Measurements from ENCODE around the gene CHCHD6.

CHCHD6 gene

GRCh38 chr3:126747768-126748167 lies 43.7 kb downstream of the CHCHD6 start:
- Histone ChIP-seq H3K9me3 (ENCODE audit: low read length) (no peaks in the 10 kb centered on the region), H2AFZ (ENCODE audit: low read depth, low read length) (no peak overlapping the region), H3K4me1 (ENCODE audit: insufficient read depth, low read length) (peaks cover 26% of the 10 kb centered on the region), H3K36me3 (ENCODE audit: insufficient read depth, low read length) (no peaks in the 10 kb centered on the region), H3K4me3 (ENCODE audit: low read length) (no peak overlapping the region), H3K27me3 (ENCODE audit: insufficient read depth, low read length) (no peaks in the 10 kb centered on the region)

DNA sequence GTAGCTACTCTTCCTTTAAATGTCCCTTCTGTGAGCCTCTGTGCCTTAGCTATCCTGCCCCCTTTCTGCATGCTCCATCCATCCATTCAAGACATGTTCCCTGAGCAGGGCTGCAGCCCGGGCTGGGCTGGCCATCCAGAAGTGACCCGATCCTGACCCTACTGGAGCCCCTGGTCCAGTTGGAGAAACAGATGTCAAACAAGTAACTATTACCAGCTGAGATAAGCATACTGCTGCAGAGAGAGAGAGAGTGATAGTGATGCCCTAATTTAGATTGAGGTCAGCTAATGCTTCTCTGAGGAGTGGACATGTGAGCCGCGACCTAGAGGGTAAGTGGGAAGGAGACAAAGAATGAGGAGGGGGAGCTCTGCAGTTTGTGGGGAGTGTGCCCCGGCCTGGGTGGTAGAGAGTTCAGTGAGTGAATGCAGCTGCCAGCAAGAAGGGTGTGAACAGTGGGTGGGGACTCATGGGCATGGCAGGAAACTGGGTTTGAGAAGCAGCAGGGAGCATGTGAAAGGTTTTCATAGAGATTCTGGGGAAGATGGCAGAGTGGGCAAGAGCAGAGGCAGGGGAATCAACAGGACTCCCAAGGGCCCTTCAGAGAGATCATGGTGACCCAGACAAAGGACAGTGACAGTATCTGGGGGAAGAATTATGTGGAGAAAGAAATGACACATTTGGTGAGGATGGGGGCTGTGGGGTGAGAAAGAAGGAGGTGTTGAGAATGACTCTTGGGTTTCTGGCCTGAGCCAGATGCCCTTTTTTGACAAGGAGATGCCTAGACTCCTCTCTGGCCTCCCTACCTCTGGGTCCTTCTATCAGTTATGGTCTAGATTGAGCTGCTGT lies 44.9 kb downstream of the CHCHD6 start:
- Histone ChIP-seq H3K9me3 (ENCODE audit: low read length) (no peaks in the 10 kb centered on the region), H3K4me3 (ENCODE audit: low read length) (no peak overlapping the region), H3K4me1 (ENCODE audit: insufficient read depth, low read length) (peaks cover 26% of the 10 kb centered on the region)

DNA sequence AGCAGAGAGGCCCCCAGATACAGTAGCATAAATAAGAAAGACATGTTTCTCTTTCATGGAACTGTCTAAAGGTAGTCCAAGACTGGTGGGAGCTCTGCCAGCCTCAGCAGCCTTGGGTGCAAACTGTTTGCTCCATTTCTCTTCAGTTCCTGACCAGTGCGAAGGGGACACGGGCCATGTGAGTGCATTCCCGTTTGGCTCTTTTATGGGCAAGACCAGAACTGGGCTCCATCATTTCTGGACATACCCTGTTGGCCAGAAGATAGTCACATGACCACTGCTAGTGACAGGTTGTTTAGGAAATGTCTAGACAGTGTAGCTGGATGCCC lies 45.5 kb downstream of the CHCHD6 start:
- no peak overlapping the region for H3K4me3 ChIP-seq (ENCODE audit: low read length)
- no peaks in the 10 kb centered on the region for H3K9me3 ChIP-seq (ENCODE audit: low read length)
- no peak overlapping the region for H2AFZ ChIP-seq (ENCODE audit: low read depth, low read length)
- H3K27me3 ChIP-seq (ENCODE audit: insufficient read depth, low read length), result no peaks in the 10 kb centered on the region
- no peaks in the 10 kb centered on the region for H3K36me3 ChIP-seq (ENCODE audit: insufficient read depth, low read length)
- H3K4me1 ChIP-seq (ENCODE audit: insufficient read depth, low read length), result peaks cover 26% of the 10 kb centered on the region

More for the DNA sequence above, 44.9 kb downstream of the CHCHD6 start:
- Histone ChIP-seq H2AFZ (ENCODE audit: low read depth, low read length) (no peak overlapping the region), H3K27me3 (ENCODE audit: insufficient read depth, low read length) (no peaks in the 10 kb centered on the region), H3K36me3 (ENCODE audit: insufficient read depth, low read length) (no peaks in the 10 kb centered on the region)

DNA sequence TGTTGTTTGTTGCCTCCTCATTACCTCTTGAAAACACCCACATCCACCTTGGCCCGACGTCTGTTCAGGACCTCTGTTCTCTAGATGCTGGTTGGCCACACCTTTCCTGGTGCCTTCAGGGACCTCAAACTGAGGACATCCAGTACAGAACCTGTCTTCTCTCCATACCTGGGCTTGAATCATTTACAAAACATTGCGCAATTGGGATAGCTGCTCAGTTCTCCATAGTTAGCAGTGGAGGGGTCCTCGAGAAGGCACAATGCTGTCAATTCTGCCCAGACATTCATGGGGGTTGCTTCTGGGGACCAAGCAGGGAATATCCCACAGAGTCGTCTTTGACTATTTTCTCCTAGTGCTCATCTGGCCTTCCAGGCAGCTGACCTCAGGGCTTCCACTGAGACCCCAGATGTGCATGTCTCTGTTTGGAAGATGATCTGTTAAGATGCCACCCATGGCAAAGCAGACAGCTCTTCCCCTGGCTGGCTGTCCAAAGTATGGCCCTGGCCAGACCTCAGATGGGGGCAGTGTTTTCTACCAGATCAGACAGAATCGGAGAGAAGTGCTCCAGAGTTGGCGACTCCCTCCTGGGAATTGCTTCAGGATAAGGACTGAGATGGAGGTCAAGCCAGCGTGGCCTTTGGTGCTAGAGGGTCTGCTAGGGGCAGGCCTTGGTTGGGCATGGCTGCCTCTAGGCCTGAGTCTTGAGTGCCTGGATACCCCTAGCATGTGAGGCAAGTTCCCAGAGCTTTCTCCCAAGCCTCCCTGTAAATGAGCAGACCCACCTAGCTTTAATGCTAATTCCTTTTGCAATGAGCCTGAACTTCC lies 46.1 kb downstream of the CHCHD6 start:
- Histone ChIP-seq H3K4me1 (ENCODE audit: insufficient read depth, low read length) (peaks cover 26% of the 10 kb centered on the region), H2AFZ (ENCODE audit: low read depth, low read length) (no peak overlapping the region), H3K9me3 (ENCODE audit: low read length) (no peaks in the 10 kb centered on the region), H3K36me3 (ENCODE audit: insufficient read depth, low read length) (no peaks in the 10 kb centered on the region), H3K4me3 (ENCODE audit: low read length) (no peak overlapping the region), H3K27me3 (ENCODE audit: insufficient read depth, low read length) (no peaks in the 10 kb centered on the region)

- no peaks in the 10 kb centered on the region for H3K9me3 ChIP-seq (ENCODE audit: low read length)
- H3K27me3 ChIP-seq (ENCODE audit: insufficient read depth, low read length), result no peaks in the 10 kb centered on the region
- no peak overlapping the region for H3K4me3 ChIP-seq (ENCODE audit: low read length)
- H2AFZ ChIP-seq (ENCODE audit: low read depth, low read length), result no peak overlapping the region
- no peaks in the 10 kb centered on the region for H3K36me3 ChIP-seq (ENCODE audit: insufficient read depth, low read length)
- peaks cover 26% of the 10 kb centered on the region for H3K4me1 ChIP-seq (ENCODE audit: insufficient read depth, low read length)
Measured at GRCh38 chr3:126750756-126751121, 46.7 kb downstream of the CHCHD6 start.

- H3K9me3 ChIP-seq (ENCODE audit: low read length), result no peaks in the 10 kb centered on the region
- no peak overlapping the region for H3K4me3 ChIP-seq (ENCODE audit: low read length)
- H3K36me3 ChIP-seq (ENCODE audit: insufficient read depth, low read length), result no peaks in the 10 kb centered on the region
- no peaks in the 10 kb centered on the region for H3K27me3 ChIP-seq (ENCODE audit: insufficient read depth, low read length)
- H3K4me1 ChIP-seq (ENCODE audit: insufficient read depth, low read length), result peaks cover 19% of the 10 kb centered on the region
- H2AFZ ChIP-seq (ENCODE audit: low read depth, low read length), result no peak overlapping the region
Measured at GRCh38 chr3:126751611-126752302, 47.7 kb downstream of the CHCHD6 start.

DNA sequence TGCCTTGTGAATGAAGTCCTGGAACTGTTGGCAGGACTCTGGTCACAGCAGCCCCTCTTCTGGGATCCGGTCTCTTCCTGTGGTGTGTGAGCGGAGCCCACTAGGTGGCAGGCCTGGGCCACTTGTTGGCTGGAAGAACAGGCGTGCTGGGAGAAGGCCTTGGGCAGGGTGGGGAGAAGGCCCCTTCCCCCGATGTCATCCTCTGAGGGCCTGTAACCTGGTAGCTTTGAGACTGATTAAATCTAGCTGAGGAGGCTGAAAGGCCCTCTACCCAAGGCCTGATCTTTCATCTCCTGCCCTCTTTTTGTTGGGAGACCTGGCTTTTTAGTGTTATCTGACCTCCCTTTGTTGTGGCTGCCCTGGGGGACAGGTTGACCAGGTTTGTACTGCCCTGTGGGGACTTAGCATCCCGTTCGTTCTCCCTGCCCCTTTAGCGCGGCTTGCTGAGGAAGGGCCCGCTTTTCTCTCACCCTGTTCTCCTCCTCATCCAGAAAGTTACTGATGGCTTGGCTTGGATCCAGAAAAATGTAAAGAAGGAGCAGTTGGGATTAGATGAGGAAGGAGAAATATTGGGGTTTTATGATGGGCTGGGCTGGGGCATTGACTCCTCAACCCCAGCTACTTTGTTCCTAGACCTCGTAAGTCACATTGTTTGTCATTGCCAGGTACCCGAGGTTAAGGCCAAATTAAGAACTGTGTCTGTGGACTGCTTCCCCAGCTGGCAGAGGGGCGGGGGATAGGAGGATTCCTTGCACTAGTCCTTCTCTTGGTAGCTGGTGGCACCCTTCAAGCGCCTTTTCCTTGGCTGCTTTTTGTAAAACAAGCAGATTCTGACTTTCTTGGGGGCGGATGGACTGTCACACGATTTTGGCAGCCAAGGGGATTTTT lies 48.5 kb downstream of the CHCHD6 start:
- no peaks in the 10 kb centered on the region for H3K36me3 ChIP-seq (ENCODE audit: insufficient read depth, low read length)
- peaks cover 16% of the 10 kb centered on the region for H3K4me1 ChIP-seq (ENCODE audit: insufficient read depth, low read length)
- H3K27me3 ChIP-seq (ENCODE audit: insufficient read depth, low read length), result no peaks in the 10 kb centered on the region
- no peak overlapping the region for H3K4me3 ChIP-seq (ENCODE audit: low read length)
- H3K9me3 ChIP-seq (ENCODE audit: low read length), result no peaks in the 10 kb centered on the region
- H2AFZ ChIP-seq (ENCODE audit: low read depth, low read length), result no peak overlapping the region

DNA sequence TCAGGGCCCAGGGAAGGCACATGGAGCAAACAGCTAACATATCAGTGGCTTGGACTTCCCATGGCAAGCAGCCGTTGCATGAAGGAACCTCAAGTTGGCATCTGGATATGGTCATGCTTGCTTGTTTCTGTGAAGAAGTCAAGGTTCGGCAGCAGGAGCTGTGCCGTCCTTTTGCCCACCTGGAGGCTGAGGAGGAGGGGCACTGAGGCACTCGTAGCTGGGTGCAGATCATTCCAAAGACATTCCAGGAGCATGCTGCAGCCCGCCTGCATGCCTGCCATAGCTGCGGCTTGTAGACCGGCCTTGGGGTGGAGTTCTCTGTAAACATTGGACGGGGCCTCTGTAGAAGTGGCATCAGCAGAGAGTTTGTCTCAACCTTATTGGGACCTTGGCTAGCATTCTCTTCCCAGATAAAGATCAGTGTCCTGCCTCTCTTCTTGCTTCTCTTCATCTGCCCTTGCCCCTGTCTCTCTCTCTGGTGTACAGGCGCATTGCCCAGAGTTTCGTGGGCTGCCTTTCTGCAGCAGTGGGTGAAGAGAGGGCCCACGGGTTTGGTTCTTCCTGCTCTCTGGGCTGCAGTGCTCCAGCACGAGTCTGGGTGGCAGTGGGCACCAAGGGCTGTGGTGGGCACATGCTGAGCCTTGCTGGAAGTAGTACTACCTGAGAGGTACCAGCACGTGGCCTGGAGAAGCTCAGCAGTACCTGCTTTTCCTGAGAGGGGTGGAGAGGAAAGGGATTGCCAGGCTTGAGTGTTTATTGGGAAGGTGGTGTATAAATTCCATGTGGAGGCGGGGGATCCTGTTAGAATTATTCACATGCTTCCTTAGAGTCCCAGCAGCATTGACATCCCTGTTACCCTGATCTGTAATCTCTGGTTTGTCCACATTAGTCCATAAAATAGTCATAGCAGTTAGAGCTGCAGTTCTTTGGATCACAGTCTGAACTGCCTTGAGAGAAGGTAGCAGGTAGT lies 49.4 kb downstream of the CHCHD6 start:
- H3K27me3 ChIP-seq (ENCODE audit: insufficient read depth, low read length), result no peaks in the 10 kb centered on the region
- no peaks in the 10 kb centered on the region for H3K9me3 ChIP-seq (ENCODE audit: low read length)
- peaks cover 16% of the 10 kb centered on the region for H3K4me1 ChIP-seq (ENCODE audit: insufficient read depth, low read length)
- H3K36me3 ChIP-seq (ENCODE audit: insufficient read depth, low read length), result no peaks in the 10 kb centered on the region
- no peak overlapping the region for H3K4me3 ChIP-seq (ENCODE audit: low read length)
- no peak overlapping the region for H2AFZ ChIP-seq (ENCODE audit: low read depth, low read length)

- H3K36me3 ChIP-seq (ENCODE audit: insufficient read depth, low read length), result no peaks in the 10 kb centered on the region
- no peaks in the 10 kb centered on the region for H3K27me3 ChIP-seq (ENCODE audit: insufficient read depth, low read length)
- H3K4me3 ChIP-seq (ENCODE audit: low read length), result no peak overlapping the region
- no peaks in the 10 kb centered on the region for H3K9me3 ChIP-seq (ENCODE audit: low read length)
- no peak overlapping the region for H2AFZ ChIP-seq (ENCODE audit: low read depth, low read length)
- H3K4me1 ChIP-seq (ENCODE audit: insufficient read depth, low read length), result peaks cover 10% of the 10 kb centered on the region
Measured at GRCh38 chr3:126755866-126756265, 51.8 kb downstream of the CHCHD6 start.

- Histone ChIP-seq H3K4me3 (ENCODE audit: low read length) (no peak overlapping the region), H3K4me1 (ENCODE audit: insufficient read depth, low read length) (no peaks in the 10 kb centered on the region), H3K9me3 (ENCODE audit: low read length) (no peaks in the 10 kb centered on the region), H2AFZ (ENCODE audit: low read depth, low read length) (no peak overlapping the region), H3K36me3 (ENCODE audit: insufficient read depth, low read length) (no peaks in the 10 kb centered on the region), H3K27me3 (ENCODE audit: insufficient read depth, low read length) (no peaks in the 10 kb centered on the region)
Measured at GRCh38 chr3:126758026-126758425, 54.0 kb downstream of the CHCHD6 start.

- Histone ChIP-seq H3K36me3 (ENCODE audit: insufficient read depth, low read length) (no peaks in the 10 kb centered on the region), H3K9me3 (ENCODE audit: low read length) (no peaks in the 10 kb centered on the region), H2AFZ (ENCODE audit: low read depth, low read length) (no peak overlapping the region), H3K4me3 (ENCODE audit: low read length) (no peak overlapping the region), H3K27me3 (ENCODE audit: insufficient read depth, low read length) (no peaks in the 10 kb centered on the region), H3K4me1 (ENCODE audit: insufficient read depth, low read length) (no peaks in the 10 kb centered on the region)
Measured at GRCh38 chr3:126758882-126759281, 54.8 kb downstream of the CHCHD6 start.

GRCh38 chr3:126760541-126760940 lies 56.5 kb downstream of the CHCHD6 start:
- Histone ChIP-seq H2AFZ (ENCODE audit: low read depth, low read length) (no peak overlapping the region), H3K4me3 (ENCODE audit: low read length) (no peak overlapping the region), H3K9me3 (ENCODE audit: low read length) (no peaks in the 10 kb centered on the region), H3K4me1 (ENCODE audit: insufficient read depth, low read length) (no peaks in the 10 kb centered on the region), H3K36me3 (ENCODE audit: insufficient read depth, low read length) (no peaks in the 10 kb centered on the region), H3K27me3 (ENCODE audit: insufficient read depth, low read length) (no peaks in the 10 kb centered on the region)

Data from neuron (in vitro differentiated cells).